Measurements from ENCODE around the gene LBHD2. TPM values are rescaled to one million over a fixed set of nuclear protein-coding genes. Genes with fewer than 3 reads are reported as not detected.
A peak's percentile ranks its signal among the peaks of the same experiment; 100 is the strongest.

The LBHD2 gene
- total RNA-seq, 1 donor from 2014 or later: not detected

DNA sequence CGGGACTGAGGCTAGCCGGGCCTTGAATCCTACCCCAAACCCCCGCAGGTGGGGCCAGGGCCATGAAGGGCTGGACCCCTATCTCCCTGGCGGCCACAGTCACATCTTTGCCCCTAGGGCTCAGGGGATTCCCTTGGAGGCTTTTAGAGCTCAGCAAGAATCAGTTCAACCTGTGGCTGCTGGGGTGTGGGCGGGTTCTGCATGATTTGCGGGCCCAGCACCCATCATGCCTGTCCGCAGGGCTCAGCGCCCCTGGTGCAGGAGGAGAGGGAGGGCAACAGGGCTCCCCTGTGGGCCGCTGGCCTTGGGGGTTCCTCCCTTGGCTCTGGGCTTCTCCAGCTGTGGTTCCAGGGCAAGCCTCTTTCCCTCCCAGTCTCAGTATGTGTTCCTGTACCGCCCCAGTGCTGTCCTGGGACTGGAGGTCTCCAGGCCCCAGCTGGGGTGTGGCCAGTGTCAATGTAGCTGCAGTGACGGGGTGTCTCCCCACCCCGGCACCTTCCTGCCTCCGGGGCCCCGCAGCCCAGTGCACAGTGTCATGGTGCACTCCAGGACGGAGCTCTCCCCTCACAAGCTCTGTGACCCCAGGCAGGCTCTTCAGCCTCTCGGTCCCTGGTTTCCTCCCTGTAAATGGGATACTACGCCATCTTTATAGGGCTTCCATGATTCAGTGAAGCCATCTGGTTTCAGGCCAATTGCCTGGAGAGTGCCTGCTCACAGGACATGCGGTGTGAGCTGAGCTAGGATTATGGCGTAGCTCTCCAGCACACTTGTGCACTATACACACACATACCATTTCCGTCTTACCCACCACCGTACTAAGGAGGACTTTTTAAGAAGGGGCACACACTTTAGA, 9.9 kb upstream of the LBHD2 start:
- intact Hi-C loops (cut with DNase I): no loop called here
- Histone ChIP-seq H3K4me1 (peaks cover 21% of the 10 kb centered on the region), H3K27ac (peak overlapping the region; percentile 88), H3K4me3 (no peak overlapping the region), H3K36me3 (no peaks in the 10 kb centered on the region), H3K9me3 (no peaks in the 10 kb centered on the region), H3K27me3 (no peaks in the 10 kb centered on the region)
- DNase-seq: peak; percentile 67
- no peak for ATAC-seq
- TF ChIP-seq, protein P1, sequence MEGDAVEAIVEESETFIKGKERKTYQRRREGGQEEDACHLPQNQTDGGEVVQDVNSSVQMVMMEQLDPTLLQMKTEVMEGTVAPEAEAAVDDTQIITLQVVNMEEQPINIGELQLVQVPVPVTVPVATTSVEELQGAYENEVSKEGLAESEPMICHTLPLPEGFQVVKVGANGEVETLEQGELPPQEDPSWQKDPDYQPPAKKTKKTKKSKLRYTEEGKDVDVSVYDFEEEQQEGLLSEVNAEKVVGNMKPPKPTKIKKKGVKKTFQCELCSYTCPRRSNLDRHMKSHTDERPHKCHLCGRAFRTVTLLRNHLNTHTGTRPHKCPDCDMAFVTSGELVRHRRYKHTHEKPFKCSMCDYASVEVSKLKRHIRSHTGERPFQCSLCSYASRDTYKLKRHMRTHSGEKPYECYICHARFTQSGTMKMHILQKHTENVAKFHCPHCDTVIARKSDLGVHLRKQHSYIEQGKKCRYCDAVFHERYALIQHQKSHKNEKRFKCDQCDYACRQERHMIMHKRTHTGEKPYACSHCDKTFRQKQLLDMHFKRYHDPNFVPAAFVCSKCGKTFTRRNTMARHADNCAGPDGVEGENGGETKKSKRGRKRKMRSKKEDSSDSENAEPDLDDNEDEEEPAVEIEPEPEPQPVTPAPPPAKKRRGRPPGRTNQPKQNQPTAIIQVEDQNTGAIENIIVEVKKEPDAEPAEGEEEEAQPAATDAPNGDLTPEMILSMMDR (IDR thresholded peaks at IDR 0.05): no peak

DNA sequence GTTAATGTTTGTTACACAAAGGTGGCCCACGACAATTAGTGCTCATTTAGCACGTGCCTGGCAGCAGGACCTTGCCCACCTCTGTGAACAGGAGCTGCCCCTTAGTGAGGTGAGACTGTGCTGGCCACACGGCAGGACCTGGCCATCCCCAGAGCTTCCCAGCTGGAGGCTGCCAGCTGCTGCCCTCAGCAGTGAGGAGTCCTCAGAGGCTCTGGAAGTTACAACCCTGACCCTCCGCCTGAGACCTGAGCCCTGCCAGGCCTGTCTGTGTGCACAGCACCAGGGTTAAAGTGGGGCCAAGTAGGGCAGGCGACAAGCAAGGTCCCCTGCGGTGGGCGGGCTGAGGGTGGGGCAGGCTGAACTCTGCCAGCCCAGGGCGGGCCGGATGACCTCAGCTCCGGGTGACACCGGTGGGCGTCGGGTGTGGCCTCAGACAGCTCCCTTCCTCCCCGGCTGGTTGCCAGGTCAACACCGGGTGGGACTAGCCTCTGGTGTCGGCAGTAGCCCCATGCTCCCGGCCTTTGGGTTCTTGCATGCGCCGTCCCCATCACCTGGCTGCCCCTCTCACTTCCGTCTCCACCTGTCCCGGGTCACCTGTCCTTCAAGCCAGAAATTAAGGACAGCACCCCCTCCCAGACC, 9.2 kb upstream of the LBHD2 start:
- Histone ChIP-seq H3K27ac (peak overlapping the region; percentile 88), H3K36me3 (no peaks in the 10 kb centered on the region), H3K9me3 (no peaks in the 10 kb centered on the region), H3K4me1 (peaks cover 21% of the 10 kb centered on the region), H3K27me3 (no peaks in the 10 kb centered on the region), H3K4me3 (peak overlapping the region; percentile 50)
- TF ChIP-seq, protein P1 (IDR thresholded peaks at IDR 0.05): no peak
- DNase-seq: peak; percentile 96
- peak; percentile 70 for ATAC-seq
- intact Hi-C loops (cut with DNase I): no loop called here

DNA sequence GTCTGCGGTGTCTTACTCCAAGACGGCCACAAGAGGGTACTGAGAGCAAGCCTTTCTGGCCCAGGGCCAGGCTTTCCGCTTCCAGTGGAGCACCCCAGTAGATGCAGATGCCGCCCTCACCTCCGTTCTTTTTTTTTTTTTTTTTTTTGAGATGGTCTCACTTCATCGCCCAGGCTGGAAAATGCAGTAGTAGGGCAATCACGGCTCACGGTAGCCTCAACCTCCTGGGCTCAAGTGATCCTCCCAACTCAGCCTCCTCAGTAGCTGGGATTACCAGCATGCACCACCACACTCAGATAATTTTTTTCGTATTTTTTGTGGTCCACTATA, 5.6 kb upstream of the LBHD2 start:
- TF ChIP-seq, protein P1 (IDR thresholded peaks at IDR 0.05): peak; percentile 74
- Histone ChIP-seq H3K27me3 (no peaks in the 10 kb centered on the region), H3K4me1 (peaks cover 9% of the 10 kb centered on the region), H3K36me3 (no peaks in the 10 kb centered on the region), H3K27ac (no peak overlapping the region), H3K4me3 (no peak overlapping the region), H3K9me3 (no peaks in the 10 kb centered on the region)
- peak; percentile 53 for ATAC-seq
- intact Hi-C loops (cut with DNase I): no loop called here
- peak; percentile 89 for DNase-seq

DNA sequence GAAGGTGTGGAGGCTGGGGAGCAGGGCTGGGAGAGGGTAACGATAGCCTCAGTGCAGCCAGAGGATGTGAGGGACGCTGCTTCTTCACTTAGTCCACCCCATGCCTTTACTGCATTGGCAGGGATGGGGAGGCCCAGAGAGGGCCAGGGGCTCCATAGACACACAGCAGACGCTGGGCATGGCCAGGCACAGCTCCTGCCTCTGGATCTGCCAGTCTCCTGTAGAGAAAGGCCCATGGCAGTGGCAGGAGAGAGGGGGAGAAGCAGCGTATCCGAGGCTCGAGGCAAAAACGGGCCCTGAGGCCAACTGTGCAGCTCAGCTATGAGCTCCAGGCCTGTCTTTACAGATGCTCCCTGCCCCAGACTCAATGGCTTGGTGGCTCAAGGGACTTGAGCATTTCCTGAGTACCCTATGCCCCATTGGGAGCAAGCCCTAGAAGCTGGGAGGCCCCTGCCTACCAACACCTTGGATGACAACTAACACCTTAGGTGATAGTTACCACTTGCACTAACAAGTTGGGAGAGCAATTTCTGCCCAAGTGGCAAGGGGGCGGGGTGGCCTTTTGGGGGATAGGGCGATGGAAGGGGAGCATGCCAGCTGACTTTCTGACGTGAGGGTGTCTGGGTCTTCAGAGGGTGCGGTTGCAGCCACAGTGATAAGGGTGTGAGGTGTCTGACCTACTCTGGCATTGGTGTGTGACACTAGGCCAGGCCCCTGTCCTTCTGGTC, 5.0 kb upstream of the LBHD2 start:
- intact Hi-C loops (cut with DNase I): no loop called here
- Histone ChIP-seq H3K27me3 (peaks cover 2% of the 10 kb centered on the region), H3K4me3 (no peak overlapping the region), H3K9me3 (no peaks in the 10 kb centered on the region), H3K4me1 (peaks cover 9% of the 10 kb centered on the region), H3K27ac (no peak overlapping the region), H3K36me3 (no peaks in the 10 kb centered on the region)
- TF ChIP-seq, protein P1 (IDR thresholded peaks at IDR 0.05): no peak
- ATAC-seq: no peak
- no peak for DNase-seq

DNA sequence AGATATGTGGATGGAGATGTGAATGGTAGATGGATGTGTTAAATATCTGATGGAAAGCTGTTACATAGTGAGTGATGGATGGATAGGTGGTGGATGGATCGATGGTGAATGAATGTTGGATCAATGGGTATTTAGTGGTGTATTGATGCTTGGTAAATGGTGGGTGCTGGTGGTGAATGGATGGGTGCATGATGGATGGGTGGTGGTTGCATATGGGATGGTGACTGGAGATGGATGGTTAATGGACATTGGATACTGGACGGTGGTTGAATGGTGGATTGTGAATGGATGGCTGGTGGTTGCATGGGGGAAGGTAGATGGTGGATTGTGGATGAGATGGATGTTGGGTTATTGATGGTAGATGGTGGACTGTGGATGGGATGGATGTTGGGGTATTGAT, 2.1 kb upstream of the LBHD2 start:
- ATAC-seq: no peak
- peaks cover 23% of the 10 kb centered on the region for H3K27me3 ChIP-seq

More for the DNA sequence above, 2.1 kb upstream of the LBHD2 start:
- Histone ChIP-seq H3K9me3 (no peaks in the 10 kb centered on the region), H3K27ac (no peak overlapping the region), H3K4me3 (no peak overlapping the region), H3K4me1 (no peaks in the 10 kb centered on the region), H3K36me3 (no peaks in the 10 kb centered on the region)
- TF ChIP-seq, protein P1 (IDR thresholded peaks at IDR 0.05): no peak
- DNase-seq: no peak
- intact Hi-C loops (cut with DNase I): loop anchor here (10.0 kb wide), 1 partner anchor 203 kb away; no protein-coding TSS in a partner anchor

Measured in upper lobe of right lung (tissue), 1 donor.